ENCODE results near the gene PTPRN2.

PTPRN2 gene

GRCh38 chr7:158135931-158136330 lies 451.7 kb downstream of the PTPRN2 start:
- Histone ChIP-seq H3K4me3 (ENCODE audit: low read length in 2 of 2) (no peak overlapping the region), H3K4me1 (ENCODE audit: control insufficient read depth in 2 of 2, insufficient read depth in 1 of 2, low read depth in 1 of 2, low read length in 2 of 2) (peaks cover 0 to 2% of the 10 kb centered on the region in 2 donors), H2AFZ (ENCODE audit: low read length) (no peak overlapping the region), H3K4ac (ENCODE audit: low read length) (no peak overlapping the region), H2AK5ac (ENCODE audit: low read depth, low read length) (no peak overlapping the region), H3K14ac (ENCODE audit: low read length) (no peak overlapping the region), H2BK120ac (ENCODE audit: low read depth, low read length) (no peak overlapping the region), H3K4me2 (ENCODE audit: insufficient read depth, low read length, poor library complexity, severe bottlenecking) (no peak overlapping the region), H3K23ac (ENCODE audit: low read depth, low read length, poor library complexity) (peak overlapping the region; percentile 39), H3K36me3 (replicated peaks in 1 of 2; ENCODE audit: control insufficient read depth in 2 of 2, insufficient read depth in 2 of 2, low read length in 2 of 2) (peaks cover 0 to 3% of the 10 kb centered on the region in 2 donors), H3K27ac (replicated peaks; ENCODE audit: low read length) (no peak overlapping the region), H3K79me1 (ENCODE audit: low read depth, low read length) (no peaks in the 10 kb centered on the region), H3K9me3 (replicated peaks in 1 of 2; ENCODE audit: control insufficient read depth in 2 of 2, insufficient read depth in 1 of 2, low read depth in 1 of 2, low read length in 2 of 2) (peaks cover 0 to 23% of the 10 kb centered on the region in 2 donors), H3K27me3 (ENCODE audit: control insufficient read depth in 3 of 3, insufficient read depth in 3 of 3, low read depth in 1 of 3, low read length in 3 of 3) (peaks cover 0 to 2% (median 2%) of the 10 kb centered on the region in 3 experiments), H2BK15ac (ENCODE audit: low read length) (no peak overlapping the region), H4K91ac (ENCODE audit: low read depth, low read length, poor library complexity) (no peak overlapping the region), H2BK12ac (ENCODE audit: low read length) (no peak overlapping the region), H3K9ac (ENCODE audit: low read depth, low read length, poor library complexity) (no peak overlapping the region), H3K18ac (ENCODE audit: low read length) (no peak overlapping the region), H2BK5ac (ENCODE audit: low read length) (no peak overlapping the region), H4K8ac (ENCODE audit: low read depth, low read length) (no peak overlapping the region)
- WGBS, 2 donors (ENCODE audit: extremely low coverage in 2 of 2, insufficient read length in 2 of 2, insufficient replicate concordance in 1 of 2): no CpG with 5 or more reads among the region's 16 CpGs
- DNase-seq (ENCODE audit: low spot score): no peak

GRCh38 chr7:158134824-158135223 lies 452.8 kb downstream of the PTPRN2 start:
- H3K36me3 ChIP-seq (replicated peaks in 1 of 2; ENCODE audit: control insufficient read depth in 2 of 2, insufficient read depth in 2 of 2, low read length in 2 of 2): peaks cover 0 to 3% of the 10 kb centered on the region in 2 donors

GRCh38 chr7:158133515-158134271 lies 453.9 kb downstream of the PTPRN2 start:
- peaks cover 0 to 6% of the 10 kb centered on the region in 2 donors for H3K4me1 ChIP-seq (ENCODE audit: control insufficient read depth in 2 of 2, insufficient read depth in 1 of 2, low read depth in 1 of 2, low read length in 2 of 2)
- H3K23ac ChIP-seq (ENCODE audit: low read depth, low read length, poor library complexity): peak overlapping the region; percentile 25
- H3K9ac ChIP-seq (ENCODE audit: low read depth, low read length, poor library complexity): no peak overlapping the region
- H3K9me3 ChIP-seq (replicated peaks in 1 of 2; ENCODE audit: control insufficient read depth in 2 of 2, insufficient read depth in 1 of 2, low read depth in 1 of 2, low read length in 2 of 2): peaks cover 0 to 39% of the 10 kb centered on the region in 2 donors
- no peaks in the 10 kb centered on the region for H3K79me1 ChIP-seq (ENCODE audit: low read depth, low read length)
- no CpG with 5 or more reads among the region's 36 CpGs for WGBS, 2 donors (ENCODE audit: extremely low coverage in 2 of 2, insufficient read length in 2 of 2, insufficient replicate concordance in 1 of 2)
- H3K4me3 ChIP-seq (ENCODE audit: low read length in 2 of 2): no peak overlapping the region
- H3K4me2 ChIP-seq (ENCODE audit: insufficient read depth, low read length, poor library complexity, severe bottlenecking): no peak overlapping the region
- no peak overlapping the region for H2AK5ac ChIP-seq (ENCODE audit: low read depth, low read length)
- DNase-seq (ENCODE audit: low spot score): no peak
- H2BK5ac ChIP-seq (ENCODE audit: low read length): no peak overlapping the region
- H3K27ac ChIP-seq (replicated peaks; ENCODE audit: low read length): no peak overlapping the region
- H3K18ac ChIP-seq (ENCODE audit: low read length): peak overlapping the region; percentile 41
- no peak overlapping the region for H4K8ac ChIP-seq (ENCODE audit: low read depth, low read length)
- H2BK15ac ChIP-seq (ENCODE audit: low read length): no peak overlapping the region
- no peak overlapping the region for H3K14ac ChIP-seq (ENCODE audit: low read length)
- H2AFZ ChIP-seq (ENCODE audit: low read length): no peak overlapping the region
- no peak overlapping the region for H2BK120ac ChIP-seq (ENCODE audit: low read depth, low read length)
- no peak overlapping the region for H2BK12ac ChIP-seq (ENCODE audit: low read length)
- H3K4ac ChIP-seq (ENCODE audit: low read length): no peak overlapping the region
- H3K36me3 ChIP-seq (replicated peaks in 1 of 2; ENCODE audit: control insufficient read depth in 2 of 2, insufficient read depth in 2 of 2, low read length in 2 of 2): peaks cover 0 to 3% of the 10 kb centered on the region in 2 donors
- H3K27me3 ChIP-seq (ENCODE audit: control insufficient read depth in 3 of 3, insufficient read depth in 3 of 3, low read depth in 1 of 3, low read length in 3 of 3): peaks cover 0 to 4% (median 2%) of the 10 kb centered on the region in 3 experiments
- no peak overlapping the region for H4K91ac ChIP-seq (ENCODE audit: low read depth, low read length, poor library complexity)

More at GRCh38 chr7:158134824-158135223, 452.8 kb downstream of the PTPRN2 start:
- Histone ChIP-seq H2BK5ac (ENCODE audit: low read length) (no peak overlapping the region), H2AFZ (ENCODE audit: low read length) (no peak overlapping the region), H2AK5ac (ENCODE audit: low read depth, low read length) (no peak overlapping the region), H3K4me3 (ENCODE audit: low read length in 2 of 2) (no peak overlapping the region), H3K23ac (ENCODE audit: low read depth, low read length, poor library complexity) (no peak overlapping the region), H2BK12ac (ENCODE audit: low read length) (no peak overlapping the region), H3K9ac (ENCODE audit: low read depth, low read length, poor library complexity) (no peak overlapping the region), H3K27me3 (ENCODE audit: control insufficient read depth in 3 of 3, insufficient read depth in 3 of 3, low read depth in 1 of 3, low read length in 3 of 3) (peaks cover 0 to 4% (median 2%) of the 10 kb centered on the region in 3 experiments), H3K14ac (ENCODE audit: low read length) (no peak overlapping the region), H2BK120ac (ENCODE audit: low read depth, low read length) (no peak overlapping the region), H3K79me1 (ENCODE audit: low read depth, low read length) (no peaks in the 10 kb centered on the region), H3K4me2 (ENCODE audit: insufficient read depth, low read length, poor library complexity, severe bottlenecking) (no peak overlapping the region), H3K4me1 (ENCODE audit: control insufficient read depth in 2 of 2, insufficient read depth in 1 of 2, low read depth in 1 of 2, low read length in 2 of 2) (peaks cover 0 to 2% of the 10 kb centered on the region in 2 donors), H4K91ac (ENCODE audit: low read depth, low read length, poor library complexity) (no peak overlapping the region), H3K9me3 (replicated peaks in 1 of 2; ENCODE audit: control insufficient read depth in 2 of 2, insufficient read depth in 1 of 2, low read depth in 1 of 2, low read length in 2 of 2) (peaks cover 0 to 31% of the 10 kb centered on the region in 2 donors), H4K8ac (ENCODE audit: low read depth, low read length) (no peak overlapping the region), H3K27ac (replicated peaks; ENCODE audit: low read length) (no peak overlapping the region), H3K18ac (ENCODE audit: low read length) (no peak overlapping the region), H3K4ac (ENCODE audit: low read length) (no peak overlapping the region), H2BK15ac (ENCODE audit: low read length) (no peak overlapping the region)
- no peak for DNase-seq (ENCODE audit: low spot score)
- no CpG with 5 or more reads among the region's 4 CpGs for WGBS, 2 donors (ENCODE audit: extremely low coverage in 2 of 2, insufficient read length in 2 of 2, insufficient replicate concordance in 1 of 2)

GRCh38 chr7:158133057-158133456 lies 454.6 kb downstream of the PTPRN2 start:
- Histone ChIP-seq H3K4me3 (ENCODE audit: low read length in 2 of 2) (no peak overlapping the region), H2BK12ac (ENCODE audit: low read length) (no peak overlapping the region), H4K91ac (ENCODE audit: low read depth, low read length, poor library complexity) (no peak overlapping the region), H3K27ac (replicated peaks; ENCODE audit: low read length) (no peak overlapping the region), H3K27me3 (ENCODE audit: control insufficient read depth in 3 of 3, insufficient read depth in 3 of 3, low read depth in 1 of 3, low read length in 3 of 3) (peaks cover 0 to 4% (median 2%) of the 10 kb centered on the region in 3 experiments), H3K4ac (ENCODE audit: low read length) (no peak overlapping the region), H3K36me3 (replicated peaks in 1 of 2; ENCODE audit: control insufficient read depth in 2 of 2, insufficient read depth in 2 of 2, low read length in 2 of 2) (peaks cover 0 to 3% of the 10 kb centered on the region in 2 donors), H2AK5ac (ENCODE audit: low read depth, low read length) (no peak overlapping the region), H4K8ac (ENCODE audit: low read depth, low read length) (no peak overlapping the region), H3K4me2 (ENCODE audit: insufficient read depth, low read length, poor library complexity, severe bottlenecking) (no peak overlapping the region), H2AFZ (ENCODE audit: low read length) (no peak overlapping the region), H2BK5ac (ENCODE audit: low read length) (no peak overlapping the region), H3K4me1 (ENCODE audit: control insufficient read depth in 2 of 2, insufficient read depth in 1 of 2, low read depth in 1 of 2, low read length in 2 of 2) (peaks cover 0 to 6% of the 10 kb centered on the region in 2 donors), H2BK120ac (ENCODE audit: low read depth, low read length) (no peak overlapping the region), H3K9ac (ENCODE audit: low read depth, low read length, poor library complexity) (no peak overlapping the region), H3K23ac (ENCODE audit: low read depth, low read length, poor library complexity) (no peak overlapping the region), H3K79me1 (ENCODE audit: low read depth, low read length) (no peaks in the 10 kb centered on the region), H3K14ac (ENCODE audit: low read length) (no peak overlapping the region), H2BK15ac (ENCODE audit: low read length) (no peak overlapping the region), H3K18ac (ENCODE audit: low read length) (peak overlapping the region; percentile 3), H3K9me3 (replicated peaks in 1 of 2; ENCODE audit: control insufficient read depth in 2 of 2, insufficient read depth in 1 of 2, low read depth in 1 of 2, low read length in 2 of 2) (peaks cover 0 to 39% of the 10 kb centered on the region in 2 donors)
- DNase-seq (ENCODE audit: low spot score): no peak
- no CpG with 5 or more reads among the region's 21 CpGs for WGBS, 2 donors (ENCODE audit: extremely low coverage in 2 of 2, insufficient read length in 2 of 2, insufficient replicate concordance in 1 of 2)
